Stimulated activated CD8-positive, alpha-beta memory T cell treated with anti-CD3 and anti-CD28 coated beads, Interleukin-12 subunit alpha, Interleukin-12 subunit beta, amount 100 ng/mL, for 24 hours (primary cell): ENCODE results near the gene HGF.

Experiments used
- DNase-seq: peaks from one replicate; pipeline ENCODE4 v3.0.0-alpha.2; 2020; ENCODE audit errors: extremely low read depth

The HGF gene

DNA sequence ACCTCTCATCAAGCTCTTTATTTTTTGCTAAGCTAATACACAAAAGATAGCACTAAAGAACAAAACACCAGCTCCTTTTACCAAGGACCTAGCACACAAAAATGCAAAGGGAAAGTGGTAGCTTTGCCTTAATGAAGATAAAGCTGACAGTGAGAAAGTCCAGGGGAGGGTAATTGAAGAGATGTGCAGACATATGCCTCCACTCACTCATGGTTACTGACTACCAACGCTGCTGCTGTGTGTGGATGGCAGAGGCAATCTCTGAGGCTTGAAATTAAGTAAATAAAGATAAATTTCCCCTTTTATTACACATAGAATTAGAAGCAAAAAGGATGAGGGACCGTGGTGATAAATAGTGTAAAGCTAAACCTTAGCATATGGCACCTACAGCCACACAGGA, 87.0 kb downstream of the HGF start:
- no peak for DNase-seq

- no peak for DNase-seq
Observed at GRCh38 chr7:81680120-81680519, 89.7 kb downstream of the HGF start.

- DNase-seq = no peak
Observed at GRCh38 chr7:81676813-81677212, 93.0 kb downstream of the HGF start.

DNA sequence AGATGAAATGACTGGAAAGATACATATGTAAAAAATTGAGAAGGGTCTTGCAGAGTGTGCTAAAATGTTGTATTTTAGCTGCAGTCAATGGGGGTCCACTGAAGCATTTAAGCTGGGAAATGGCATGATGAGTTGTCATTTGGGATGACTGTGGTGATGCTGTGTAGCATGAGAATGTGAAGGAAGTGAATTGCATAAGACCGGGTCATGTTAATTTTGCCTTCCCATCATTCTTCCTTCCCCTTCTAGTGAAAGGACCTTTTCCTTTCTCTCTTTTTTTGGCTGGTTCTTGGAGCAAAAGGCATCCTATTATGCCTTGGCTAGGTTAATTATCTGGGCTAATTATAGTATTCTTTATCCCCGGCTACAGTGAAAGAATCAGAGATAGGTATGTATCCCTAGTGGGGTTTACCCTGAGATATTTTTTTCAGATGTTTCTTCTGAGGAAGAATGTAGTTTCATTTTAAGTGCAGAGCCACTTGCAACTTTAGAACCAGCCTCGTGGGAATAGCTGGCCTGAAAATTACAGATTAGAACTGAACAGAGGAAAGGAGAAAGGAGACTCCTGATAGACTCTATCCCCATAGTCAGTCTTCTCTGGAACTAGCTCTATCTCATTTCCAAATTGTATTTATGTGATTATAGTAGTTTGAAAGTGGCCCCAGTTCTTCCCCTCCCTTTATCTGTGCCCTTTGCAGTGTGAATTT, 93.6 kb downstream of the HGF start:
- DNase-seq = no peak

GRCh38 chr7:81674431-81674830, 95.4 kb downstream of the HGF start:
- DNase-seq = no peak

DNA sequence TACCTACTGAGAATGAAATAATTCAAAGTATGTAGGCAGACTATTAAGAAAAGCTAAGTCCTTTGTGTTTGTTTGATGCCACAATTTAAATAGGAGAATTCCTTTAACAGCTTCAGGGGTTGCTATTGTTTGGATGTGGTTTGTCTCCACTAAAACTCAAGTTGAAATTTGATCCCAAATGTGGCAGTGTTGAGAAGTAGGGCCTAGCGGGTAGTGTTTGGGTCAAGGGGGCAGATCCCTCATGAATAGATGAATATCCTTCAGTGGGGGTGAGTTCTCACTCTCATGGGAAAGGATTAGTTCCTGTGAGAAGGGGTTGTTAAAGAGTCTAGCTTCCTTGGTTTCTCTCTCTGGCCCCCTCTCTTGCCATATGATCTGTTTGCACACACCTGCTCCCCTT, 97.0 kb downstream of the HGF start:
- DNase-seq = no peak

- DNase-seq = no peak
Observed at GRCh38 chr7:81669476-81670105, 100.3 kb downstream of the HGF start.

GRCh38 chr7:81666209-81666608, 103.6 kb downstream of the HGF start:
- no peak for DNase-seq

DNA sequence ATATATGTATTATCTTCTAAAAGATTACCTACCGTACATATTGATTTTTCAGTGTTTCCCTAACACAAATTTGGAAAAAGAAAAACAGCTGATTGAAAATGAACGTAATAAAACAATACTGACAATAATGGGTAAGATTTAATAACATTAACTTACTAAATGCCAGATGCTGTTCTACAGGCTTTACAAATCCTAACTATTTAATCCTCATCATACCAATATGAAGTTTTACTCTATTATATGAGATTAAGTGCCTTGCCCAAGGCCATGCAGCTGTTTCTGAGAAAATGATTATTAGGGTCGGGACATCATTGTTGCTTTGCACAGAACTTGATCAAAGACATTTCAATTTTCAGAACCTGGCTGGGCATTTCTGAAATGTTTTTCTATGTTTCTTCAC, 104.6 kb downstream of the HGF start:
- DNase-seq = no peak

GRCh38 chr7:81664304-81664703, 105.5 kb downstream of the HGF start:
- no peak for DNase-seq

GRCh38 chr7:81662531-81662930, 107.3 kb downstream of the HGF start:
- DNase-seq = no peak

DNA sequence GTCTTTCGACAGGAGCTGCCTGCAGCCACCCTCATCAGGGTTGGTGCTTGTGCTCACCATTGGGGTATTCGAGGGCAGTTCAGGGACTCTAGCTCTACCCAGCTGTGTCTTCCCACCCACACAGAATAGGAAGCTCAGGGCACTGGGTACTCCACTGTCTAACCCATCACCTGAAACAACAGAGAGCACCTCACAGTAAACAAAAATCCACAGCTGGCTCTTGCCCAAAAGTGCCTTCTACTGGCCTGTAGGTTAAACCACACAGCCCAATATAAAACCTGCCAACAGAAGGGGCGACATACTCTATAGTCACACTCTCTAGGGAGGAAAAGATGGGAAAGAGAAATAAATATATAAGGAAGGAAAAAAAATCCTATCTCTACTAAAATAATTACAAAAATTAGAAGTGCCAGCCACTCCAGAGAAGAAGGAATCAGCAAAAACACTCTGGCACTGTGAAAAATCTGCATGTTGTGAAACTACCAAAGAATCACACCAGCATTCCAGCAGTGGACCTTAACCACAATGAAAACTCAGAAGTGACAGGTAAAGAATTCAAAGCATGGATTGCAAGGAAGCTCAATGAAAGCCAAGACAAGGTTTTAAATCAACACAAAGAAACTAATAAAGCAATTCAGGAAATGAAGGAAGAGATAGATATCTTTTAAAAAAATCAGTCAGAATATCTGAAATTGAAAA, 110.0 kb downstream of the HGF start:
- no peak for DNase-seq

DNA sequence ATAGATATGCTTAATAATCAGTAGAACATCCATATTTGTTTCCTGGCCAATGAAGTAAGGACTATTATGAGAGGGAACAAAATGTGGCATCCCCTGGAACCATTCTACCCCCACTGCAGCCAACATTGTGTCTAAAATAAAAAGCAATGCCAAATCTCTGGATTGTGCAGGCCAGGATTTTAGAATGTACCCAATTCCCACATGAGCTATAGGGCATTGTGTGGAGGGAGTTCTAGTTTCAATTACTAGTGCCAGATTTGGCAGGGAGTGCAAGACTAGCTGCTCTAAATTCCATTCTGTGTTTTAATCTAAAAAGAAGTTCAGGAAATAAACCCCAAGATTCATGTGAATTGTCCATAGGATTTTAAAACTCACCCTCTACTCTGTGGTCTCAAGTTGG, 112.3 kb downstream of the HGF start:
- DNase-seq = no peak

DNA sequence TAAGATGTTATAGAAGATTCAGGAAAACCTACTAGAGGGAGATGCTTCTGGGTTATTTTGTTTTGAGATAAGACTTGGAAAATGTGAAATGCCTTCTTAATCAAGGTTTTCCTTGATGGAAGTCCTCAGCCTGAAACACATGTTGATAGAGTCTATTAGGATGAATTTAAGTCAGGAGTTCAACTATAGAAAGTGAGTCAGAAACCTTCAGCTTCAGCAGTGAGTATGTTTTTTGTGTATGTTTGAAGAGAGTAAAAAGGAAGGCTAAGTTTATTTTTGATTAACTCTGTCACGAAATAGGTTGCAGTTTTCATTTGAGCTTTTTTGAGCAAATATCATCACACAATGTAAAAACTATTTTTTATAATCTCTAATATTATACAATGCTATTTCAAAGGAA, 114.6 kb downstream of the HGF start:
- DNase-seq = no peak

- no peak for DNase-seq
Observed at GRCh38 chr7:81652225-81652624, 117.6 kb downstream of the HGF start.
